NCI-H345 treated with DMSO at 0.1 percent for 48 hours (cell line): Measurements from ENCODE around the gene SPAG9.

Source experiments
- DNase-seq: peaks from one replicate; lab custom pipeline; 2025; ENCODE audit not compliant: unreplicated experiment; lab: John Stamatoyannopoulos, UW

Gene SPAG9

DNA sequence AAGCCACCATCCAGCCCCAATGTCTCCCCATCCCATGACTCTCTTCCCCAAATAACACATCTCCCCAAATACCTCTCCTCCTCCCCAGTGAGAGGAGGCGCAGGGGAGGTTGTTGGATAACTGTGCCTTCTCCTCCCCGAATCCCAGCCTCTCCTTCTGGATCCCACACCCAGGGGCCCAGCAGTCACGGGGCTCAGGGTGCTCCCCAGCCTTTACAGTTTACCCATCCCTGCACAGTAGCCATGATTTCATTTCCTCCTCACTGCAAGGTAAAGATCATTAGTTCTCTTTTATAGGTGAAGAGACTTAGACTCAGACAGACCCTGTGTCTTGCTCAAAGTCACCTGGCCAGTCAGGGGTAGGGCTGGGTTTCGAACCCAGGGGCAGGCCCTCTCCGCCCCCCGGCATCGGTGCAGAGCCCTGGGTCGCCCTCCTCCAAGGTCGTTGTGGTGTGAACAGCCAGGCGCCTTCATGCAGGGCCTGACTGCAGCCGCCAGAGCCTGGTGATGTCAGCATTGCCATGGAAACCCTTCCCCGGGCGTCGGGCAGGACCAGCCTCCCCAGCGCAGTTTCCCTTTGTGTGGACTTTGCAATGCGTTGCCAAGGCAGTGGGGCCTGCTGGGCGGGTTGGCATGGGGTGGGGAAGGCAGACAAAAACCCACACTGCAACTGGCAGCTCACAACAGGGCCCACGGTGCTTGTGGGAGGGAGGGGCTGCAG, 201.2 kb downstream of the SPAG9 start:
- peak; percentile 97 for DNase-seq

DNA sequence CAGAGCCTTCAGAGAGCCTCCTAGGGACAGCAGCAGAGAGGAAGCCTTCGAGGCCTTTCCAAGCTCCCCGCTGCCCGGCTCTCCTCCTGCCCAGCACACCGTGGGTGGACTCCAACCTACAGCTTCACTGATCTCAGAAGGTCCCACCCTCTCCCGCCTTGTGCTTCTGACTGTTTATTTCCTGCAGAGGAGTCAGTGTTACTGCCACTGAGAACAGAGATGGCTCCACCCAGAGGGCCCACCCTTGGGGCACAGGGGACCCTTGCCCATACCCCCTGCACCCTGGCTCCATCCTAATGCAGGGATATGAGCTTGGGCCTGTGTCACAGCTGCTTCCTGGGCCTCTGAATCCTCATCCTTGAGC, 201.8 kb downstream of the SPAG9 start:
- no peak for DNase-seq

DNA sequence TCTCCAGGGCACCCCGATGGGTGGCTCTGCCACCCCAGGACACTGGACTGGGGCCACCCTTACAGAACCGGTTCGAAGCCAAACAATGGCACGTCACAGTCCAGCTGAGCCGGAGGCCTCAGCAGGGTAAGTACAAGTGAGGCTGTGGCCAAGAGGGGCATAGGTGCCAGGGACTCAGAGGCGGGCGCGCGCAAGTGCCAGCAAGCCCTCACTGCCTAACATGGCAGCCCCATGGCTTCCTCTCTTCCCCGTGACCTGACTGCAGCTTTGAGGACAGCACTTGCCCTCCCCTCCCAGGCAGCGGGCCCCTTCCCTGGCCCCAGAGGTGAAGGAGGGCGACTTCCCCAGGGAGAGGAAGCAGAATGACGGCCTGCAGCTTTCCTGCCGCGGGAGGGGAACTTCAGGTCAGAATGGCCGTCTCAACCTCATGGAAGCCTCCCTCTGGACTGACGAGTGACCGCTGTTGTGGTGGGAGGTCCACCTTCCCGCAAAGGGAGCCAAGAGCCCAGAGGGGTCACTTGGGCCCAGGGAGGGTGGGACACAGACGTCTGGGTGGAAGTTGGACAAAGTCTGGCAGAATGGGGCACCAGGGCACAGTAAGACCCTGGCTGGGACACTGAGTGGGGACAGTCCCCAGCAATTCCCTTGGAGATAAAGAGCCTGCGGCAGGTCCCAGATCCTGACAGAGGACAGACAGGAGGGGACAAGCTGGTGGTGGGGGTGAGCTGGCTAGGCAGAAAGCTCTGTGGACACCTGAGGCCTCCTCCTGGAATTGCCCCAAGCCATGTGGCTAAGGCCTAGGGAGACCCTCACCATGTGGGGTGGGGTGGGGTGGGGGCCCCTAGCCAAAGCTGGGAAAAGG, 202.4 kb downstream of the SPAG9 start:
- DNase-seq: no peak

DNA sequence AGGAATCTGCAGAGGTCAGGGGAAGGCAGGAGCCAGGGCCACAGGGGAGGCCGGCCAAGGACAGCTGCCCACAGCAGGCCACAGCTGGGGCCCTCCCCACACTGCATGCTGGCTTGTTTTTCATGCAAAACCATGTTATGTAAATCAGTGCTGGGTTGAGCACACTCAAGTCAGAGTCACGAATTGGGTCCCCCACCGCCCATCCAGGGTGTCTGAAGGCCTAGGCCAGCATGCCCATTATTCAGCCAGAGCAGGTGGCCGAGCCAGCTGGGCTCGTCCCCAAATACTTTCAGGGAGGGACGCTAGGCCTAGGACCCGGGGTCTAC, 203.3 kb downstream of the SPAG9 start:
- DNase-seq: no peak

DNA sequence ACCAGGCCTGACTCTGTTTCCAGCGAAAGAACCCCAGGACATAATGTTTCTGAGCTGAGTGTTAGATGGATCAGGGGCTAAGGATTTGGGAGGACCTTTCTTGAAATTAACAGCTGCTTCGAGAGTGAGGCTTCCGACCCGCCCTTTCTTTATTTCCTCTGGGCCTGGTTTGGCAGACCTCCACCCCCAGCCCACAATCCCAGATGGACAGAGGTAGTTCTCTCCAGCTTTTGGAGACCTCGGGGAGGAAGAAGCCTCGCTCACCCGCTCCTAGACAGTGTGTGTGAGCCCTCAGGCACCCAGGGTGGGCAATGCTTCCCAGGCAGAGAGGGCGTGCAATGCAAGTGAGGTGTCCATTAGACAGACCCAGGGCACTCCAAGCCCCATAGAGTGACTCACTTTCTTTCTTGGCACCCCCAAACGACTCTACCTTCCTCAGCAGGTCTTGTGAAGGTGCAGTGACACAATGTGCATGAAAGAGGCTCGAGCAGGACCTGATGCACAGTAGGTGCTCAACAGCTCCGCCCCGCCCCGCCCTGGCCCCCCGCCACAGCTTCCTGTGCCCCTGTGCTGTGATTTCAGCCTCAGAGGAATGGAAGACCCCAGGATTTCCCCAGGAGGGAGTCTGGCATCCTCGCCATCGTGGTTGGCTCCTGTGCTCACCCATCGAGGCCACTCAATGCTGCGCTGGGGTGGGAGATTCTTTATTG, 203.8 kb downstream of the SPAG9 start:
- DNase-seq: no peak

DNA sequence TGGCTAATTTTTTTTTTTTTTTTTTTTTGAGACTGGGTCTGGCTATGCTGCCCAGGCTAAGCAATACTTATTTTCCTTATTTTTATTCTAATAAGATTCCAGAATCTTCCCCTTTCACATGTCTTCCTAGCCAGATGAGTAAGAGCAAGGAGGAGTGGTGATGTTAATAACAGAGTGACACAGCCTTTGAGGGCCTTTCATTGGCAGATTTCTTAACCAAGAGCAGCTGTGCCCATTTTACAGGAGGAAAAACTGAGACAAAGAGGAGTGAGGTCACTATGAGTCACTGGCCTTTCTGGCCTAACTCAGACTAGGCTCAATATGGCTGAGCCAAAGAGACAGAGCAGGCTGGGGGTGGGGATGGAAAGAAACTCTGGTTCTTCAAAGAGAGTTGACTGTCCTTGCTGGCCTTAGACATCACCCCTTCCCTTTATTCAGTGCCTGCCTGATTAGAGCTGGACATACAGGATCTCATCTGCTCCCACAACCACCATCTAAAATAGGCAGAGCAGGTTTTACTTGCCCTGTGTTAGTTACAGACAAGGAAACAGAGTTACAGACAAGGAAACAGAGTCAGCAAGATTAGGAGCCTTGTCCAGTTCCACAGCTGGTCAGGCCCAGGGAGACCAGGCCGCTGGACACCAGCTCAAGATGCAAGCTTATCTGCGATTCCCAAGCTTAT, 204.5 kb downstream of the SPAG9 start:
- DNase-seq: no peak

DNA sequence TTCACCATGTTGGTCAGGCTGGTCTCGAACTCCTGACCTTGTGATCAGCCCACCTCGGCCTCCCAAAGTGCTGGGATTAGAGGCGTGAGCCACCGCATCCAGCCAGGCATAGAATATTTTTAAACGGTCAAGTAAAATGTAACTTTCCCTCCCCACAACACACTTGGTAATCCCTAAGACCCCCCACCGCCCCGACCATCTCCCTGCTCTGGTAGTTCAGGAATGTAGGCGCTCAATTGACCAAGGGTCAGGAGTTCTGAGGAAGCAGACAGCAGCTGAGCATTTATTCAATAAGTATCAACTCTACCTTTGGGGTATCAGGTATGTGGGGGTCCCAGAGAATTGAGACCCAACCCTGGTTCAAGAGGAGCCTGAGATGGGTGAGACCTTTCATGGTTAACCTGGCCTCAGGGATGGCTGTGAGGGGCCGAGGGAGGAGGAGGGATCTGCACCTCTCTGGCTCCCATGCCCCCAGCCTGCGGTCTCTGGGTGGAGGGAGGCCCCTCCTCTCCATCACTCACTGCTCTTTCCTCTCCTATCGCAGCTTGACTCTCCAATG, 206.1 kb downstream of the SPAG9 start:
- no peak for DNase-seq

DNA sequence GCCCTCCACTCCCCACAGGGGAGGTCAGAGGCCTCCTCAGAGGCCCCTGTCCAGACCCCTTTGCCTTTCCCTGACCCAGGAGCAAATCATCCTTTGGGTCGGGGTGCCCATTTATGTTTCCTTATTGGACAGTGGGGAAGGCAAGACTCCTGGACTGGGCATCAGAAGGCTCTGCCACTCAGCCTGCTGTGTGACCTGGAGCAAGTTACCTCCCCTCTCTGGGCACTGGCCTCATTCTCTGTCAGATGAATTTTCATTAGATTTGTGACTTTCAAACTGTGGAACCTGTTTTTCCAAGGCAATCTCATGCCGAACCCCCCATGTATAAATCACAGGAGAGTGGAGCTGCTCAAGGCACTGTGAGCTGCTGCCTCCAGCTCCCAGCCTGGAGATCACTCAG, 207.5 kb downstream of the SPAG9 start:
- DNase-seq: no peak
